GM21381 (cell line): ENCODE measurements around the gene VEGFD.

Source experiments
- ATAC-seq: cut with Tn5 transposase; IDR thresholded peaks from one replicate; pipeline ENCODE4 v1.9.1; 2021; ENCODE audit warnings: mild to moderate bottlenecking, moderate library complexity; ENCODE audit not compliant: unreplicated experiment

VEGFD gene

GRCh38 chrX:15366506-15367352 lies 17.5 kb downstream of the VEGFD start:
- ATAC-seq: no peak

- no peak for ATAC-seq
Measured at GRCh38 chrX:15359701-15360100, 24.5 kb downstream of the VEGFD start.

GRCh38 chrX:15358533-15358932 lies 25.7 kb downstream of the VEGFD start:
- no peak for ATAC-seq

GRCh38 chrX:15356444-15356843 lies 27.8 kb downstream of the VEGFD start:
- ATAC-seq: no peak

GRCh38 chrX:15350329-15350996 lies 33.8 kb downstream of the VEGFD start:
- ATAC-seq: no peak

- no peak for ATAC-seq
Measured at GRCh38 chrX:15349046-15349445, 35.2 kb downstream of the VEGFD start.

GRCh38 chrX:15345976-15346375 lies 38.2 kb downstream of the VEGFD start:
- ATAC-seq: no peak

GRCh38 chrX:15344106-15344505 lies 40.1 kb downstream of the VEGFD start:
- no peak for ATAC-seq

GRCh38 chrX:15343075-15343476 lies 41.1 kb downstream of the VEGFD start:
- no peak for ATAC-seq

- no peak for ATAC-seq
Measured at GRCh38 chrX:15340867-15341266, 43.3 kb downstream of the VEGFD start.

GRCh38 chrX:15336023-15336413 lies 48.2 kb downstream of the VEGFD start:
- ATAC-seq: no peak

- peak; percentile 98 for ATAC-seq
Measured at GRCh38 chrX:15335135-15336022, 48.8 kb downstream of the VEGFD start, which contains the start of gene PIGA. Gene PIGA (minus strand): TSS chrX:15335523. CDS start chrX:15331930, 3,593 bp downstream.

- no peak for ATAC-seq
Measured at GRCh38 chrX:15334561-15334960, 49.7 kb downstream of the VEGFD start.

GRCh38 chrX:15328821-15329220 lies 55.4 kb downstream of the VEGFD start:
- no peak for ATAC-seq

GRCh38 chrX:15328131-15328530 lies 56.1 kb downstream of the VEGFD start:
- ATAC-seq: no peak

- ATAC-seq: no peak
Measured at GRCh38 chrX:15322472-15322871, 61.7 kb downstream of the VEGFD start.

GRCh38 chrX:15322072-15322471 lies 62.1 kb downstream of the VEGFD start:
- no peak for ATAC-seq

- no peak for ATAC-seq
Measured at GRCh38 chrX:15321447-15321846, 62.8 kb downstream of the VEGFD start.

GRCh38 chrX:15320297-15320696 lies 63.9 kb downstream of the VEGFD start:
- ATAC-seq: no peak

- no peak for ATAC-seq
Measured at GRCh38 chrX:15319075-15319474, 65.1 kb downstream of the VEGFD start.

- ATAC-seq: no peak
Measured at GRCh38 chrX:15315509-15315908, 68.7 kb downstream of the VEGFD start, which contains the start of gene ASB11. Gene ASB11 (minus strand): TSS chrX:15315640. CDS start chrX:15315605, 35 bp downstream.
